EH (cell line): ENCODE data around the gene TARDBP.
"Not testable (repeated sequence)": the region's sequence is repeated elsewhere in the genome, so short reads cannot be mapped to it uniquely, and the experiment has no call there.

ENCODE experiments used
- DNase-seq: peaks from one replicate; pipeline ENCODE4 v3.0.0-alpha.2; 2015; ENCODE audit warnings: low read depth

The TARDBP gene

GRCh38 chr1:11042995-11043874, 30.8 kb downstream of the TARDBP start:
- DNase-seq = no peak

- DNase-seq = no peak
These were observed 31.8 kb downstream of the TARDBP start for GRCh38 chr1:11044086-11044848.

GRCh38 chr1:11044849-11045427, 32.5 kb downstream of the TARDBP start:
- DNase-seq = no peak

- no peak for DNase-seq
These were observed 33.2 kb downstream of the TARDBP start for GRCh38 chr1:11045428-11046269.

- no peak for DNase-seq
These were observed 33.8 kb downstream of the TARDBP start for GRCh38 chr1:11046270-11046566.

GRCh38 chr1:11046625-11047365, 34.3 kb downstream of the TARDBP start, which contains the start of gene MASP2:
Gene MASP2, minus strand, starts transcription at chr1:11047239. Its CDS starts 32 bp downstream, at chr1:11047207.
- DNase-seq = no peak

- DNase-seq = not testable (repeated sequence)
These were observed 38.7 kb downstream of the TARDBP start for GRCh38 chr1:11051121-11051520.

GRCh38 chr1:11051781-11052511, 39.5 kb downstream of the TARDBP start:
- DNase-seq = peak; percentile 33

GRCh38 chr1:11052839-11053757, 40.6 kb downstream of the TARDBP start:
- peak; percentile 12 for DNase-seq

- peak; percentile 41 for DNase-seq
These were observed 41.3 kb downstream of the TARDBP start for GRCh38 chr1:11053758-11054137.

GRCh38 chr1:11054181-11054580, 41.7 kb downstream of the TARDBP start:
- DNase-seq = no peak

- no peak for DNase-seq
These were observed 42.2 kb downstream of the TARDBP start for GRCh38 chr1:11054666-11055065.

- no peak for DNase-seq
These were observed 43.2 kb downstream of the TARDBP start for GRCh38 chr1:11055676-11056075.

GRCh38 chr1:11056504-11056903, 44.0 kb downstream of the TARDBP start:
- no peak for DNase-seq

GRCh38 chr1:11057477-11057876, 45.0 kb downstream of the TARDBP start:
- no peak for DNase-seq

- no peak for DNase-seq
These were observed 45.6 kb downstream of the TARDBP start for GRCh38 chr1:11058026-11058425.

- DNase-seq = no peak
These were observed 46.2 kb downstream of the TARDBP start for GRCh38 chr1:11058595-11059154.

- peak; percentile 14 for DNase-seq
These were observed 46.9 kb downstream of the TARDBP start for GRCh38 chr1:11059155-11059967.
